Renal cortical epithelial cell (primary cell): ENCODE results near the gene TMEM151B. TPM values are rescaled to one million over a fixed set of nuclear protein-coding genes. Genes with fewer than 3 reads are reported as not detected.
"Not testable (repeated sequence)": the region's sequence is repeated elsewhere in the genome, so short reads cannot be mapped to it uniquely, and the experiment has no call there.

ENCODE experiments used
- DNase-seq: peaks from one replicate; pipeline ENCODE4 v3.0.0-alpha.2; 2011; ENCODE audit warnings: low read depth
- total RNA-seq: library from RNA; depleted of rRNA; stranded (reverse); fragments of >200 nt; gene quantifications from 2 replicates; pipeline ENCODE4 v1.2.3, GENCODE V29; 2014

TMEM151B gene
- total RNA-seq, 1 donor from 2014 or later = not detected

- DNase-seq = peak; percentile 12
Observed at GRCh38 chr6:44304282-44305199, 34.3 kb downstream of the TMEM151B start.

- no peak for DNase-seq
Observed at GRCh38 chr6:44305200-44305725, 35.0 kb downstream of the TMEM151B start.

GRCh38 chr6:44306710-44307109 lies 36.5 kb downstream of the TMEM151B start:
- DNase-seq = no peak

- DNase-seq = no peak
Observed at GRCh38 chr6:44307217-44307616, 37.0 kb downstream of the TMEM151B start.

GRCh38 chr6:44309092-44309491 lies 38.8 kb downstream of the TMEM151B start:
- no peak for DNase-seq

GRCh38 chr6:44309631-44310030 lies 39.4 kb downstream of the TMEM151B start:
- no peak for DNase-seq

- DNase-seq = no peak
Observed at GRCh38 chr6:44310241-44310640, 40.0 kb downstream of the TMEM151B start.

GRCh38 chr6:44311304-44311703 lies 41.1 kb downstream of the TMEM151B start:
- no peak for DNase-seq

- DNase-seq = no peak
Observed at GRCh38 chr6:44311767-44312166, 41.5 kb downstream of the TMEM151B start.

GRCh38 chr6:44312901-44313788 lies 42.9 kb downstream of the TMEM151B start, which contains the start of gene AARS2:
Gene AARS2 (minus strand): TSS chr6:44313347. CDS start chr6:44313323, 24 bp downstream.
- peak; percentile 66 for DNase-seq

GRCh38 chr6:44314657-44315056 lies 44.4 kb downstream of the TMEM151B start:
- DNase-seq = not testable (repeated sequence)

GRCh38 chr6:44315516-44315915 lies 45.3 kb downstream of the TMEM151B start:
- no peak for DNase-seq

- no peak for DNase-seq
Observed at GRCh38 chr6:44315951-44316350, 45.7 kb downstream of the TMEM151B start.

- DNase-seq = no peak
Observed at GRCh38 chr6:44316481-44316880, 46.2 kb downstream of the TMEM151B start.

GRCh38 chr6:44317136-44317631 lies 46.9 kb downstream of the TMEM151B start:
- DNase-seq = not testable (repeated sequence)

GRCh38 chr6:44321210-44321609 lies 51.0 kb downstream of the TMEM151B start:
- no peak for DNase-seq

GRCh38 chr6:44327096-44327495 lies 56.8 kb downstream of the TMEM151B start:
- DNase-seq = no peak

GRCh38 chr6:44327760-44328159 lies 57.5 kb downstream of the TMEM151B start:
- DNase-seq = no peak

- not testable (repeated sequence) for DNase-seq
Observed at GRCh38 chr6:44328203-44328602, 58.0 kb downstream of the TMEM151B start.

GRCh38 chr6:44329858-44330257 lies 59.6 kb downstream of the TMEM151B start:
- no peak for DNase-seq

- no peak for DNase-seq
Observed at GRCh38 chr6:44332585-44332984, 62.3 kb downstream of the TMEM151B start.
